HG02798 (cell line): ENCODE results near the gene C2orf15.
A peak's percentile ranks its signal among the peaks of the same experiment; 100 is the strongest.
"Not testable (repeated sequence)": the region's sequence is repeated elsewhere in the genome, so short reads cannot be mapped to it uniquely, and the experiment has no call there.

Experiments used
- ATAC-seq: cut with Tn5 transposase; IDR thresholded peaks from one replicate; pipeline ENCODE4 v1.9.1; 2021; ENCODE audit warnings: mild to moderate bottlenecking; ENCODE audit not compliant: unreplicated experiment, poor library complexity

Gene C2orf15

GRCh38 chr2:99159594-99159993 is 18.1 kb downstream of the C2orf15 start:
- no peak for ATAC-seq

DNA sequence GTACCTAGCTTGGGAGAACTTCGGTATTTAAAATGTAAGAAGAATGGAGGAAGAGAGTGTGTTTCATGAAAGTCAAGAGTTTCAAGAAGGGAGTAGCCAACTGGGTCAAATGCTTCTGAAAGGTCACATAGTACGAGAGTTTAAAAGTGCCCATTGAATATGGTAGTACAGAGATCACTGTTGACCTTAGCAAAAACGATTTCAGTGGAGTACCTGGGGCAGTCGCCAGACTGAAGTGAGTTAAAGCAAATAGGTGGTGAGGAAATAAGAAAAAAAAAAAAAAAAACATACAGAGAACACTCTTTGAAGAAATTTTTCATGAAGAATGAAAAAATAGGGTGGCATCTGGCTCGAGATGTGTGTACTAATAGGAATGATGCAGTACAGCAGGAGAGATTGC is 24.7 kb downstream of the C2orf15 start:
- ATAC-seq, result no peak

DNA sequence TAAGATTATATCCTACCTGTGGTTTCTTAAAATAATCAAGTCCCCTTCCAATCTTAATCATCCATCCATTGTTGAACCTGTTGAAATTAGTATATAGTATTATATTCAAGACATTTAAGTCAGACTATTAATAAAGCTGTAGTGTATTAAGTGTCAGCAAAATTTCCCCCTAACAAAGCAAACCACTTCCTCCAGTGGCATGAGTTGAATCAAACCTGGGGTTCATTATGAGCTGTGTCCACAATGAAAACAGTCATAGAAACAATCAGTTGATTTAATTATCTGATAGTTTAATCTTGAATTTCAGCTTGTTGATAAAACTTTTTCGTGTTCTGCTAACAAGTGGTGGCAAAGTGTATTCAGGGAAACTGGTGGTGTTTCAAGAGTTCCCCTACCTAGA is 28.0 kb downstream of the C2orf15 start:
- ATAC-seq, result no peak

GRCh38 chr2:99171377-99172140 is 30.1 kb downstream of the C2orf15 start:
- ATAC-seq, result no peak

- peak; percentile 95 for ATAC-seq
These were observed 39.5 kb downstream of the C2orf15 start, which contains the start of the genes MITD1 and MRPL30 for GRCh38 chr2:99180755-99181623. Gene MITD1 (minus strand): TSS chr2:99181058. CDS start chr2:99180981, 77 bp downstream. Gene MRPL30 (plus strand): TSS chr2:99181184. CDS start chr2:99186204, 5,020 bp downstream.

GRCh38 chr2:99181624-99182000 is 40.1 kb downstream of the C2orf15 start:
- ATAC-seq, result no peak

DNA sequence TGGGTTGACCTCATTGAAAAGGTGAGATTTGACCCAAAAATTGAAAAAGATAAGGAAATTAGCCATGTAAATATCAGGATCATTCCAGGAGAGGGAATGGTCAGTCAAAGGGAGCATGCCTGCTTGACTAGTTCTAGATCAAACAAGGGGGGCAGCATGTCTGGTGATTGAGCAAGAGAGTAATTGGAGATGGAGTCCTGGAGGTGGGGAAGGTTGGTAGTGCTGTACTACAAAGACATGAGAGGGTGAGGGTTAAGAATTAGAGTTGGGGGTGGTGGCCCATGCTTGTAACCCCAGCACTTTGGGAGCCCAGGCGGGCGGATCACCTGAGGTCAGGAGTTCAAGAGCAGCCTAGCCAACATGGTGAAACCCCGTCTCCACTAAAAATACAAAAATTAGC is 41.5 kb downstream of the C2orf15 start:
- no peak for ATAC-seq

- ATAC-seq, result no peak
These were observed 43.3 kb downstream of the C2orf15 start for GRCh38 chr2:99184811-99185210.

DNA sequence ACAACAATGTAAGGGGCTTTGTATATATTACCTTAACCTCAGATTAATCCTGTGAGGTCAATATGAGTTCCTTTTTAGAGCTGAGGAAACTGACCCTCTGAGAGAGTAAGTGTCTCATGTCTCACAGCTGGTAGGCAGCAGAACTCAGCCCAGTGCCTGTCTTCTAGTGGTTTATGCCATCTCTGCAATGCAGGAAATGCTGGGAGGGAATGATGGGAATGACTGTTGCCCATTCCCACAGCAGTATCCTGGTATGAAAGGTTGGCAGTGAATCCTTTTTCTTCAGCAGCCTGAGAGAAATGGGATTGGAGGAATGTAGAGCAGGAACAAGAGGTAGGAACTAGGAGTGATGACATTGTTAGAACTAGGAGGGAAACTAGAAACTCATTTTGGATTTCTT is 45.5 kb downstream of the C2orf15 start:
- no peak for ATAC-seq

- no peak for ATAC-seq
These were observed 46.9 kb downstream of the C2orf15 start for GRCh38 chr2:99188357-99188756.

DNA sequence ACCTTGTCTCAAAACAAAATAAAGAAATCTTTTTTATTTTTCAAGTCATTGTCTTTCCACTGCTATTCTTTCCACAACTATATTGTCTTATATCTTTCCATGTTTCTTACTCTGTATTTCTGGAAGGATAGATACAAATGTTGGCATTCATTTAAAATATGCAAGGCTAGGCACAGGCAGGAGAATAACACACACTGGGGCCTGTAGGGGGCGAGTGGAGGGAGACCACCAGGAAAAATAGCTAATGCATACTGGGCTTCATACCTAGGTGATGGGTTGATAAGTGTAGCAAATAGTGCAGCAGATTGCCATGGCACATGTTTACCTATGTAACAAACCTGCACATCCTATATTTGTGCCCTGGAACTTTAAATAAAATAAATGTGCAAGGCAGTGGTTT is 49.0 kb downstream of the C2orf15 start:
- ATAC-seq, result no peak

GRCh38 chr2:99192364-99192763 is 50.9 kb downstream of the C2orf15 start:
- ATAC-seq, result not testable (repeated sequence)

DNA sequence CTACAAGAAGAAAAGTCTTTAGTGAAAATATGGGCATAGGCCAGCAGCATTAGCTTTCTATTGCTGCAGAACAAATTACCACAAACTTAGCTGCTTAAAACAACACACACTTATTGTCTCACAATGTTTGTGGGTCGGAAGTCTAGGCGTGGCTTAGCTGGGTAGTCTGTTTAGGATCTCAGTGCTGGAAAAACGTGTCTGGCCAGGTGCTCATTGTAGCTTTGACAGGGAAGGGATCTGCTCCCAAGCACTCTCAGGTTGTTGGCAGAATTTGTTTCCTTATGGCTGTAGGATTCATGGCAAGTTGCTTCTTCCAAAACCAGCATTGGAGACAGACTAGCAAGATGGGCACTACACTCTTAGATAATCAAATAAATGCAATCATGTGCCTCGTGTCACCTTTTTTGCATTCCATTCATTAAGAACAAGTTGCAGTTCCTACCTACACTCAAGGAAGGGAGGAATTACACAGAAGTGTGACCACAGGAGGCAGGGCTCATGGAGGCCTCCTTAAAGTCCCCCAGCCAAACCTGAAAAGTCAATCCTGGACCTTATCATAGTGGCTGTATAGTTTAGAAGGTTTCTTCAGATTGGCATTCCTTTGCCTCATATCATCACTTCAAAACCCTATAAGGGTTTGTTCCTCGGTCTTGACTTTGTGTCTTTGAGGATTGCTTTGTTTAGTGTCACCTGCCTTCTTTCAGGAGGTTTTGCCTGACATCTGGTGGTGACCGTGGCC is 56.8 kb downstream of the C2orf15 start:
- ATAC-seq, result no peak

DNA sequence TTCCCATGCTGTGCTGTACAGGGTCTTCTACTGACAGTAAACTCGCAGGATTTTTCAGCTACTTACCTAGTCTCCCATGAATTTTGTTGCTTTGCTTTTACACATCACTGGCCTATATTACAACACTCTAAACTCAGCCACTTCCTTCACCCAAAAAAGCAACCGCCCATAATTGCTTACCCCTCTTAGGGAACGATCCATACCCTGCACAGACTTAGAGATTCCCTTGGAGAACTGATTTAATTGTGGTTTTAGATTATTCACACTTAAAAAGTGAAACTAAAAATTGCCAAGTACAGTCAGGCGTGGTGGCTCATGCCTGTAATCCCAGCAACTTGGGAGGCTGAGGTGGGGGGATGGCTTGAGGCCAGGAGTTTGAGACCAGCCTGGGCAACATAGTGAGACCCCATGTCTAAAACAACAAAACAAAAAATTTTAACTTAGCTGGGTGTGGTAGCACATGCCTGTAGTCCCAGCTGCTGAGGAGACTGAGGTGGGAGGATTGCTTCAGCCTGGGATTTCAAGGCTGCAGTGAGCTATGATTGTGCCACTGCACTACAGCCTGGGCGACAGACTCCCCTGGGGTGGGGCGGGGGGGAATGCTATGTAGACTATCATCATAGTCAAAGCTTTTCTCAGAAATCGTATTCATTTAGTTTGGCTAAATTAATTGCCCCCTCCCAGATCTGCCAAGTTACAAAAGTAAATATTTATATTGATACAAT is 58.7 kb downstream of the C2orf15 start:
- ATAC-seq, result no peak
